Peyer's patch (tissue), 4 donors: ENCODE data around the gene PPDPF.

Source experiments
- POLR2A ChIP-seq, 2 donors: fragments of 450-650 bp; IDR thresholded peaks; one replicate each; pipeline ENCODE4 v1.5.1; 2017; ENCODE audit warnings: antibody characterized with exemption in 2 of 2, mild to moderate bottlenecking in 2 of 2, moderate library complexity in 2 of 2
- TF ChIP-seq, protein P1 (sequence below), 6 experiments: fragments of 450-650 bp in 4 of 6; fragments of 200-600 bp in 2 of 6; sonication (generic) in 1 of 6; IDR thresholded peaks; one replicate each; pipeline ENCODE4 v1.5.1; 2017 to 2019; ENCODE audit warnings: antibody characterized with exemption in 6 of 6, mild to moderate bottlenecking in 3 of 6, moderate library complexity in 1 of 6

DNA sequence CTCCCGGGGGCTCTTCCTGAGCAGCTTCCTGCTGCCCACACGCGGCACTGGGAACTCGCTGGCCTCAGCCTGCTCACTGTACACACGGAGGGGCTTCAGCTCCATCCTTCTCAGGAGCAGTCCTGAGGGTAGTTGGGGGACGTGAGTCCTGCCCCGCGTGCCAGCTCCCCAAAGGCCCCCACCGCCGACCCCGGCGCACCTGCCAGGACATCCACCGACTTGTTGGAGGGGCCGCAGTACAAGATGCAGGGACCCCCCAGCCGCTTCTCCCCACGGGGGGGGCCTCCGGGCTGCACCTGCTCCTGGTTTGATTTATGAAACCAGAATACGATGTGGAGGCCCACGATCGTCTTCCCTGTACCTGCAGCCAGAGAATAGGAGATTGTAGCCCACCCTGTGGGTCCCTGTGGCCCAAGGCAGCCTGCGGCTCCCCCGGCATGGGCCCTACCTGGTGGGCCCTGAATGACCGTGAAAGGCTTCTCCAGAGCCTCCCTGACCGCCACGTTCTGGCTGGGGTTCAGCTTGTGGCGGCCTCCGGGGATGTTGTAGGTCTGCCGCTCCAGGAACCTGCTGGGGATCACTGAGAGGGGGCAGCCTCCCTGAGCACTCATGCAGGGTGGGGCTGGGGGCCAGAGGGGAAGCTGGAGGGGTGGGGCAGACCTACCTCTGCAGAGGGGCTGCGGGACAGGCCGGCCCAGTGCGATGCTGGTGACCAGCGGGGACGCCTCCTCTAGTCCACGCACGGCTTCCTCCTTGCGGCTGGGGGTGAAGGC is 41.2 kb downstream of the PPDPF start:
- TF ChIP-seq, protein P1, sequence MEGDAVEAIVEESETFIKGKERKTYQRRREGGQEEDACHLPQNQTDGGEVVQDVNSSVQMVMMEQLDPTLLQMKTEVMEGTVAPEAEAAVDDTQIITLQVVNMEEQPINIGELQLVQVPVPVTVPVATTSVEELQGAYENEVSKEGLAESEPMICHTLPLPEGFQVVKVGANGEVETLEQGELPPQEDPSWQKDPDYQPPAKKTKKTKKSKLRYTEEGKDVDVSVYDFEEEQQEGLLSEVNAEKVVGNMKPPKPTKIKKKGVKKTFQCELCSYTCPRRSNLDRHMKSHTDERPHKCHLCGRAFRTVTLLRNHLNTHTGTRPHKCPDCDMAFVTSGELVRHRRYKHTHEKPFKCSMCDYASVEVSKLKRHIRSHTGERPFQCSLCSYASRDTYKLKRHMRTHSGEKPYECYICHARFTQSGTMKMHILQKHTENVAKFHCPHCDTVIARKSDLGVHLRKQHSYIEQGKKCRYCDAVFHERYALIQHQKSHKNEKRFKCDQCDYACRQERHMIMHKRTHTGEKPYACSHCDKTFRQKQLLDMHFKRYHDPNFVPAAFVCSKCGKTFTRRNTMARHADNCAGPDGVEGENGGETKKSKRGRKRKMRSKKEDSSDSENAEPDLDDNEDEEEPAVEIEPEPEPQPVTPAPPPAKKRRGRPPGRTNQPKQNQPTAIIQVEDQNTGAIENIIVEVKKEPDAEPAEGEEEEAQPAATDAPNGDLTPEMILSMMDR (IDR thresholded peaks at IDR 0.05): no peak
- no peak for TF ChIP-seq POLR2A (IDR thresholded peaks at IDR 0.05)
